GDM1 (cell line): ENCODE measurements around the gene PGBD2.
A peak's percentile ranks its signal among the peaks of the same experiment; 100 is the strongest.
"Not testable (repeated sequence)": the region's sequence is repeated elsewhere in the genome, so short reads cannot be mapped to it uniquely, and the experiment has no call there.

Experiments used
- DNase-seq: peaks from one replicate; lab custom pipeline; 2025; lab: John Stamatoyannopoulos, UW

PGBD2 gene, protein sequence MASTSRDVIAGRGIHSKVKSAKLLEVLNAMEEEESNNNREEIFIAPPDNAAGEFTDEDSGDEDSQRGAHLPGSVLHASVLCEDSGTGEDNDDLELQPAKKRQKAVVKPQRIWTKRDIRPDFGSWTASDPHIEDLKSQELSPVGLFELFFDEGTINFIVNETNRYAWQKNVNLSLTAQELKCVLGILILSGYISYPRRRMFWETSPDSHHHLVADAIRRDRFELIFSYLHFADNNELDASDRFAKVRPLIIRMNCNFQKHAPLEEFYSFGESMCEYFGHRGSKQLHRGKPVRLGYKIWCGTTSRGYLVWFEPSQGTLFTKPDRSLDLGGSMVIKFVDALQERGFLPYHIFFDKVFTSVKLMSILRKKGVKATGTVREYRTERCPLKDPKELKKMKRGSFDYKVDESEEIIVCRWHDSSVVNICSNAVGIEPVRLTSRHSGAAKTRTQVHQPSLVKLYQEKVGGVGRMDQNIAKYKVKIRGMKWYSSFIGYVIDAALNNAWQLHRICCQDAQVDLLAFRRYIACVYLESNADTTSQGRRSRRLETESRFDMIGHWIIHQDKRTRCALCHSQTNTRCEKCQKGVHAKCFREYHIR

GRCh38 chr1:248906009-248906752, at the start of gene PGBD2:
PGBD2 (plus strand) TSS chr1:248906235; CDS start chr1:248913863, 7,628 bp downstream.
- peak; percentile 92 for DNase-seq

DNA sequence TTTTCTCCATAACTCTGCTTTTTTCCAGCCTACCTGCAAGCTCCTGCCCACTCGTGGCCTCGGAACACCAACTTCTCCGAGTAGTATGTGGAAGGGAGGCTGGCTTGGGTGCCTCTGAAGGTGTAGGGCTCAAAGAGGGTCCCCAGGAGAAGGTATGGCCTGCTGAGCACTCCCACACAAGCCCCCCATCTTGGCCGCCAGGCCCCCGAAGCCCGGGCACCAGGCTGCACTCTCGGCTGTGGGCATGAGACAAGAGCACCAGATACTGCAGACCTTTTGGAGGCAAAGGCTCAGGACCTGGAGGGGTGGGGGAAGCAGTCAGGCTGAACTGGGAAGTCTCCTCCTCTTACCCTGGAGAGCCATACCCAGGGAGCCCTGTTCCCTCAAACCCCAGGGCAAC, 48.8 kb upstream of the PGBD2 start:
- DNase-seq, result no peak

- no peak for DNase-seq
Measured at GRCh38 chr1:248857749-248858095, 48.3 kb upstream of the PGBD2 start.

- peak; percentile 45 for DNase-seq
Measured at GRCh38 chr1:248858096-248858890, 47.7 kb upstream of the PGBD2 start.

- DNase-seq, result peak; percentile 97
Measured at GRCh38 chr1:248858891-248859889, 46.8 kb upstream of the PGBD2 start, which contains the start of gene ZNF692. ZNF692 (minus strand) TSS chr1:248859085; CDS start chr1:248858309, 776 bp downstream.

GRCh38 chr1:248860007-248860406, 46.0 kb upstream of the PGBD2 start:
- DNase-seq, result no peak

GRCh38 chr1:248861616-248862015, 44.4 kb upstream of the PGBD2 start:
- DNase-seq, result no peak

DNA sequence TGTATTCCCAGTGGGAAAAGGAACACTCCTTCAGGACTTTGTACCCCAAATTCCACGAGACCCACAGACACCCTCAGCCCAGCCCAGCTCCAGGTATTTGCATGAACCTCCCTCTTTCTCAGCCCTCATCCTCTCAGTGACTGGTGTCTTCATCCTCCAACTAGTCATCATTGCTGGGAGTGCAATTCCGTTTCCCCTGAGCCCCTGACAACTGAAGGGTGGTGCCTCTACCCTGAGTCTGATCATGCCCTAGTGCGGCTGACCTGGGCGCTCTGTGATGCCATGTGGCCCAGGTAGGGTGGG, 43.4 kb upstream of the PGBD2 start:
- no peak for DNase-seq

DNA sequence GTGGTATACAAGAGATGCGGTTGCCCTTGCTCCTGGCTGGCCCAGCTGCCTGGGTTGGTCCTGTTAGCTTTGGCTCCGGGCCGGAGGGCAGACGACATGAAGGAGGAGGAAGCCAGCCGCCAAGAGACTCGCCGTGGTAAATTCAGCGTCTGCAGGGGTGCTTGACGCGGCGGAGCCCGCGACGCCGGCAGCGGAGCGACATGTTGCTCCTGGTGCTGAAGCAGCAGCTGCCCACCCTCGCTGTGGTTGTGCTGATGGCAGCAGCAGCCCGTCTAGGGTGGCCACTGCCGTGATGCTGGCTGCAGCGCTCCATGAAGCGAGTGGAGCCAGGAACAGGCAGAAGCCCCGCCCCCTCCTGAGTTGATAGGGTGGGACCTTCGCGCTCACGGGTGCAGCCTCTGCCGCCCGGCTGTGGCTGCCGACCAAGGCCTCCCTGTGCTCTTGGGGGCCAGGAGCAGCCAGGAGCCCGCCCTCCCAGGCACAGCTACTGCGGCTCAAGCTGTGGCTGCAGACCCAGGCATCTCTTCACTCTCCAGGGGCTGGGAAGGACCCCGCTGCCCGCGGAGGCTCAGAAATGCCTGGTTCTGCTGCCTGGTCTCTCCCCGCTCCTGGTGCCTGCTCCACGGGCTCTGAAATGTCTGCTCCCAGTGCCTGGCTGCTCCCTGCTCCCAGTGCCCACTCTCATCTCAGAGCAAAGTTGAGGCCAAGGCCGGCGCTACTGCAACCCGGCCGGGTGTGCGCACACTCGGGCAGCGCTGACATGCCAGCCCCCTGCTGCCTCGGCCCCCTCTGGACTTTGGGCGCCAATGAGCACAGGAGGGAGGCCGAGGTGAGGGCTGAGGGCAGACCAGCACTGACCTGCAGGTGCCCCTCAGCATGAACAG, 42.8 kb upstream of the PGBD2 start:
- DNase-seq, result peak; percentile 85

DNA sequence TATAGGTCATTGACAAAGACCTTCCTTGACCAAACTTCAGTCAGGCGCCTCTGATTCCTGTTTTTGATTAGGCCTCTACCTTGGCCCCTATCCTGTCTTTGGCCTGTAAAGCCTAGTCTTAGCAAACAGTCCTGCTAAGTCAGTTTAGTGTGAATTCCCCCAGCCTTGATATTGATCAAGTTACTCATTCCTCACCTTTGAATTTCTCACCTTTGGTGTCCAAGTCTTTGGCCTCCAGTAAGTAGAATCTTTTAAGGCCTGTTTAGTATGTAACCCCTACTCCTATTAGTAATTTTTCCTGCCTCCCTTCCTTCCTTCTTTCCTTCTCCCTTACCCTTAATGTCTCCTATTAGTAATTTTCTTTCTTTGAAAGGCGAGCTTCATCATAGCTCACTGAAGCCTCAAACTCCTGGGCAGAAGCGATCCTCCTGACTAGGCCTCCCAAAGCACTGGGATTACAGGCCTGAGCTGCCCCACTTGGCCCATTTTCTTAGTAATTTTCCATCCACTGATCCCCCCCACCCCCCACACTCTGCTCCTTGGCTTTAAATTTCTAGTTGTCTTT, 34.1 kb upstream of the PGBD2 start:
- DNase-seq, result no peak

GRCh38 chr1:248872752-248873408, 33.2 kb upstream of the PGBD2 start:
- DNase-seq, result peak; percentile 58

DNA sequence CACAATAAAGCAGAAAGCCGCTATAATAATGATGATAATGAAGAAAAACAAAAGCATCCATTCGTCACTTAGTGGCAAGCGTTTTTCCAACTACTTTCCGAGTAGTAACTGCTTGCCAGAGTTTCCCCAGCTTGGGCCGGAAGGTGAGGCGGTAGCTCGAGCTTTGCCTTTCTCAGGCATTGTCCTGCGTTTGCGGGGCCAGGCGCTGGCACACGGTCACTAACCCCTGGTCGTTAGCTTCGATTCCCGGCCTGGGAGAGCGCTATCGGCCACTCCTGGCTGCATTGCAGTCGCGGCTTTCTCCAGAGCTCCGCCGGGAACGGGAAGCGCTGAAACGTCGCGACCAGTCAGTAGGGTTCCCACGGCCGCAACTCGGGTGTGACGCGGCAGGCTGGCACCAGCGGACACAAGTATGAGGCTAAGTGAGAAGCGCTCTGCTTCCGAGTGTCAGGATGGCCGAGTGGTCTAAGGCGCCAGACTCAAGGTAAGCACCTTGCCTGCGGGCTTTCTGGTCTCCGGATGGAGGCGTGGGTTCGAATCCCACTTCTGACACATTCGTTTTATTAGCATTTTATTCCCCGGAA, 32.5 kb upstream of the PGBD2 start:
- peak; percentile 97 for DNase-seq

DNA sequence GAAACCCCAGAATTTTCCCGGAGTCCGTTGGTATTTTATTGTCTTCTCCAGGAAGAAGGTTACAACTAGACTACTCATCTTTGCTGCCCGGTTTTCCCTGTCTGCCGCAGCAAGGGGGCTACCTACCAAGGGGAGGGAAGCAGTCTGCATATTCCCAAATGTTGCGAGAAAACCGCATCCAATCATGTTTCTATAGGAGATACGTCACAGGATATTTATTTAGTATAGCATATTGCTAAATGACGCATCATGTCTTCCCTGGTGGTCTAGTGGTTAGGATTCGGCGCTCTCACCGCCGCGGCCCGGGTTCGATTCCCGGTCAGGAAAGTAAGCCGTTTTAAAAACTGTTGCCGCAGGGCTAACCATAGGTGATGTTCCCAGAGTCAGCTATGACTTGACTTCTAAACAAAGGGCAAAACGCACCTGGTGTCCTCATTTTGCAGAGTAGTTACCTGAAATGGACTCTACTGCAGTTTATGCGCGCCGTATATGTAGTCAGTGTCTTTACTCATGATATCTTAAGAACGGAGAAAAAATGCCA, 32.0 kb upstream of the PGBD2 start:
- peak; percentile 81 for DNase-seq

- DNase-seq, result no peak
Measured at GRCh38 chr1:248881261-248881660, 24.8 kb upstream of the PGBD2 start.

GRCh38 chr1:248882427-248882826, 23.6 kb upstream of the PGBD2 start:
- not testable (repeated sequence) for DNase-seq

DNA sequence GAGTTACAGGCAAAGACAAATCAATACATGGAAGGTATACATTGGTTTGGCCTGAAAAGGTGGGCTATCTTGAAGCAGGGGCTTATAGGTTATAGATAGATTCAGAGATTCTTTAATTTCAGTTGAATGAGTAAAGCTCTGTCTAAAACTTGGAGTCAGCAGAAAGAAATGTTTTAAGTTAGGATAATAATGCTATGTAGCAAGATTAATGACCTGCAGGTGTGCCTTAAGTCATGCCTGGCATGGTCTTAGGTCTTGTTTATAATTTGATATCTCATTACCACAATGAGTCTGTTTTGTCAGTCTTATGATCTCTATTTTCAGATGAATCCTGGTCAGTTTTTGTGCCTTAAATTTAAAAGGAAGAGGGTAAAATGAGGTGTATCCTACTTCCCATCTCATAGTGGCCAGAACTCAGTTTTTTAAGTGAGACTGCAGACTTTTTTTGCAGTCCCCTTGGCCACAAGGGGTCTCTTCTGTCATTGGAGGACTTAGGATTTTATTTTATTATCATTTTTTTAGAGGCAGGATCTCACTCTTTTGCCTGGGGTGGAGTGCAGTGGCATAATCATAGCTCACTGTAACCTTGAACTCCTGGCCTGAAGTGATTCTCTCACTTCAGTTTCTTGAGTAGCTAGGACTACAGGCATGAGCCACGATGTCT, 21.3 kb upstream of the PGBD2 start:
- DNase-seq, result no peak

GRCh38 chr1:248885646-248886045, 20.4 kb upstream of the PGBD2 start:
- no peak for DNase-seq
